ENCODE measurements around the gene FAM241A.

- TF ChIP-seq POLR2A (IDR thresholded peaks at IDR 0.05; ENCODE audit: low read length) (no peak), GATA1 (IDR thresholded peaks at IDR 0.05; ENCODE audit: low read depth, low read length) (no peak)
These were observed 7.3 kb downstream of the FAM241A start for GRCh38 chr4:112152521-112152920.
